Measurements from ENCODE around the gene PRR14L. TPM values are rescaled to one million over a fixed set of nuclear protein-coding genes. Genes with fewer than 3 reads are reported as not detected.
"Not testable (repeated sequence)": the region's sequence is repeated elsewhere in the genome, so short reads cannot be mapped to it uniquely, and the experiment has no call there.

PRR14L gene
- 10 to 100 TPM; 23.8 to 31.2 (median 30.3) TPM for total RNA-seq

- DNase-seq (ENCODE audit: low spot score) (peak; percentile 98), ATAC-seq (ENCODE audit: low FRiP score) (peak; percentile 92)
- no peak for TF ChIP-seq CTCF (IDR thresholded peaks at IDR 0.05)
Measured at GRCh38 chr22:31749636-31750364, at the start of gene PRR14L. TSS of gene PRR14L (minus strand) at chr22:31750132. CDS start at chr22:31738860, 11,272 bp downstream.

GRCh38 chr22:31799358-31799757, 49.4 kb upstream of the PRR14L start:
- DNase-seq (ENCODE audit: low spot score); ATAC-seq (ENCODE audit: low FRiP score): not testable (repeated sequence)

GRCh38 chr22:31790240-31790639, 40.3 kb upstream of the PRR14L start:
- ATAC-seq (ENCODE audit: low FRiP score): no peak

GRCh38 chr22:31789803-31790202, 39.9 kb upstream of the PRR14L start:
- no peak for DNase-seq (ENCODE audit: low spot score)
- no peak for TF ChIP-seq CTCF (IDR thresholded peaks at IDR 0.05)
- ATAC-seq (ENCODE audit: low FRiP score): no peak

More at GRCh38 chr22:31790240-31790639, 40.3 kb upstream of the PRR14L start:
- no peak for DNase-seq (ENCODE audit: low spot score)
- TF ChIP-seq CTCF (IDR thresholded peaks at IDR 0.05): no peak

- ATAC-seq (ENCODE audit: low FRiP score) (no peak), DNase-seq (ENCODE audit: low spot score) (no peak)
- no peak for TF ChIP-seq CTCF (IDR thresholded peaks at IDR 0.05)
Measured at GRCh38 chr22:31776231-31776630, 26.3 kb upstream of the PRR14L start.

GRCh38 chr22:31773416-31773815, 23.5 kb upstream of the PRR14L start:
- no peak for TF ChIP-seq CTCF (IDR thresholded peaks at IDR 0.05)
- no peak for ATAC-seq (ENCODE audit: low FRiP score)
- DNase-seq (ENCODE audit: low spot score): no peak

- ATAC-seq (ENCODE audit: low FRiP score): no peak
- no peak for TF ChIP-seq CTCF (IDR thresholded peaks at IDR 0.05)
- no peak for DNase-seq (ENCODE audit: low spot score)
Measured at GRCh38 chr22:31768422-31769059, 18.6 kb upstream of the PRR14L start.

Data from omental fat pad (tissue), 4 donors.